PFSK-1 (cell line): Measurements from ENCODE around the gene TGM4.

Experiments used
- FOXP2 ChIP-seq: optimal IDR thresholded peaks from 2 replicates; pipeline ENCODE3; 2011; ENCODE audit warnings: borderline replicate concordance, control low read depth, inconsistent platforms; ENCODE audit not compliant: insufficient read depth; ENCODE audit errors: extremely low read length, extremely low read depth
- POLR2AphosphoS5 ChIP-seq: IDR thresholded peaks from 2 replicates; pipeline ENCODE4 v1.6.1; 2012; ENCODE audit warnings: low read depth, mild to moderate bottlenecking, control low read depth, low read length, moderate library complexity
- SIN3A ChIP-seq: IDR thresholded peaks from 2 replicates; pipeline ENCODE4 v1.6.1; 2012; ENCODE audit warnings: mild to moderate bottlenecking, low read length, moderate library complexity, borderline replicate concordance; ENCODE audit not compliant: insufficient read depth
- TAF1 ChIP-seq: IDR thresholded peaks from 2 replicates; pipeline ENCODE4 v1.6.1; 2012; ENCODE audit warnings: low read length, control low read depth, borderline replicate concordance; ENCODE audit not compliant: insufficient read depth
- TF ChIP-seq, protein P1 (sequence below), 2 experiments: IDR thresholded peaks; 2 replicates each; pipeline versions ENCODE4 v1.6.1 to v1.8.0; 2011 to 2012; ENCODE audit warnings: low read depth in 2 of 2, low read length in 2 of 2, control low read depth in 1 of 2, inconsistent platforms in 1 of 2, mild to moderate bottlenecking in 1 of 2, moderate library complexity in 1 of 2; ENCODE audit not compliant: insufficient read depth in 1 of 2

TGM4 gene

DNA sequence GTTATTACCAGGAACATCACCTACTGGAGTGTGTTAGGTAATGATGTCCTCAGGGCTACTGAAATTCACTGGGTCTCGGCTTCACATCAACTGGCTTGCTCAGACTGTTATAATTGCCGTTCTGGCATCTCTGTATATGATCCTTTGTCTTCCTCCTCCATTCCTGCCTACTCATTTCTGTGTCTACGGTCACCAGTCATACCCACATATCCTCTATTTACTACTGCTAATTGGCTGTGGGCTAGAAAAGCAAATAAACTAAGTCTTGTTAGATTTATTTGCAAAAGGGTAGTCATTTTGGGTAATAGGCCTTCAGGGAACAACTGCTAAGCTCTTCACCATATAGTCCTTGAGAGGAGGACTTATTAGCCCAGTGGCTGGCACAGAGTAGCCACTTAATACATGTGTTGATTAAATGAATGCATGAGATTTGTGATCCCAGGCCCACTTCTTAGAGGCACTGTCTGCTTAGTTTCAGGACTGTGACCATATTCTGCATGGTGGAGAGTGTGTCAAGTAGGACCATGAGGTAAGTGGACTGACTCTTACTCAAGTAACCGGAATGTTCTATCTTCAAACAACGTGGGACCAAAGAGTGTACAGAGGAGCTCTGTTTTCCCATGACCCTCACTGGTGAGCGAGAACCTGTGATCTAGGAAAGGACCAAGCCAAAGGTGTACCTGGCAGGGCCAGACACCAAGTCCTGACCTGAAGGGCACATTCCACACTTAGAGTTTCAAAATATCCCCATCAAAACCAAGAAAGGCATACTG, 88.4 kb downstream of the TGM4 start:
- no peak for TF ChIP-seq FOXP2
- no peak for TF ChIP-seq SIN3A
- TF ChIP-seq POLR2AphosphoS5: no peak
- TF ChIP-seq, protein P1, sequence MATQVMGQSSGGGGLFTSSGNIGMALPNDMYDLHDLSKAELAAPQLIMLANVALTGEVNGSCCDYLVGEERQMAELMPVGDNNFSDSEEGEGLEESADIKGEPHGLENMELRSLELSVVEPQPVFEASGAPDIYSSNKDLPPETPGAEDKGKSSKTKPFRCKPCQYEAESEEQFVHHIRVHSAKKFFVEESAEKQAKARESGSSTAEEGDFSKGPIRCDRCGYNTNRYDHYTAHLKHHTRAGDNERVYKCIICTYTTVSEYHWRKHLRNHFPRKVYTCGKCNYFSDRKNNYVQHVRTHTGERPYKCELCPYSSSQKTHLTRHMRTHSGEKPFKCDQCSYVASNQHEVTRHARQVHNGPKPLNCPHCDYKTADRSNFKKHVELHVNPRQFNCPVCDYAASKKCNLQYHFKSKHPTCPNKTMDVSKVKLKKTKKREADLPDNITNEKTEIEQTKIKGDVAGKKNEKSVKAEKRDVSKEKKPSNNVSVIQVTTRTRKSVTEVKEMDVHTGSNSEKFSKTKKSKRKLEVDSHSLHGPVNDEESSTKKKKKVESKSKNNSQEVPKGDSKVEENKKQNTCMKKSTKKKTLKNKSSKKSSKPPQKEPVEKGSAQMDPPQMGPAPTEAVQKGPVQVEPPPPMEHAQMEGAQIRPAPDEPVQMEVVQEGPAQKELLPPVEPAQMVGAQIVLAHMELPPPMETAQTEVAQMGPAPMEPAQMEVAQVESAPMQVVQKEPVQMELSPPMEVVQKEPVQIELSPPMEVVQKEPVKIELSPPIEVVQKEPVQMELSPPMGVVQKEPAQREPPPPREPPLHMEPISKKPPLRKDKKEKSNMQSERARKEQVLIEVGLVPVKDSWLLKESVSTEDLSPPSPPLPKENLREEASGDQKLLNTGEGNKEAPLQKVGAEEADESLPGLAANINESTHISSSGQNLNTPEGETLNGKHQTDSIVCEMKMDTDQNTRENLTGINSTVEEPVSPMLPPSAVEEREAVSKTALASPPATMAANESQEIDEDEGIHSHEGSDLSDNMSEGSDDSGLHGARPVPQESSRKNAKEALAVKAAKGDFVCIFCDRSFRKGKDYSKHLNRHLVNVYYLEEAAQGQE (IDR thresholded peaks at IDR 0.05; ENCODE audit: insufficient read depth in 1 of 2, low read depth in 2 of 2, low read length in 2 of 2): no peak
- no peak for TF ChIP-seq TAF1

DNA sequence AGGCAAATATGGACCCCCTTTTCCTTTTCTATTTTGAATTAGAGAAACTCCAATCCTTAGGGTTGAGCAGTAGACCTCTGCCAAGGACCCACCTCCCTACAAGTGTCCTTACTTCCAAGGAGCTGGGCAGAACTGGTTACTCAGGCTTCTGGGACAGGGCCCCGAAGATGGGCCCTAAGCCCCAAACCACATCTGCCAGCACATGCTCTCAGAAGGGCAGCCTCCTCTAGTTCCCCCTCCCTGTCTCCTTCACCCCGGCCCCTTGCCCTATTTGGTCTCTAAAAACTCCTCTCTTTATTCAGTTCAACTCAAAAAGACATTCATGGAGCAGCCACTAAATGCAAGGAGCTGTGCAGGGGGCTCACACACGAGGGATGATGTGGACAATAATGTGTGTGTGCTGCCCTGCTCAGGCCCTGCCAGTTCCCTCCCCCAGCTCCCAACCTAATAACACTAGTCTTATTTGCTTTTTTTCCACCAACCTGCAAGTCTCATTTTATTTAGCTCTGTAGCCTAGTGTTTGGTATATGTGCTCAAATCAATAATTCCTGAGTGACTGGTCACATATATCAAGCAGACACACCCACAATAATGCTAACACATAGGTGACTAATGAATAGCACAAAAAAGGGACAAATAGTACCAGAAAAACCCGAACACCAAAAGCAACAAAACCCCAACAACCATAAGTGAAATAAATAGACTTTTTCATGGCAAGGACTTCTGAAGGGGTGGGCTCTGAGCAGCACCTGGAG, 89.3 kb downstream of the TGM4 start:
- no peak for TF ChIP-seq SIN3A
- no peak for TF ChIP-seq POLR2AphosphoS5
- no peak for TF ChIP-seq FOXP2
- TF ChIP-seq, protein P1 (IDR thresholded peaks at IDR 0.05; ENCODE audit: insufficient read depth in 1 of 2, low read depth in 2 of 2, low read length in 2 of 2): no peak
- TF ChIP-seq TAF1: no peak
